Smooth muscle cell (in vitro differentiated cells): ENCODE results near the gene TEX38. TPM values are rescaled to one million over a fixed set of nuclear protein-coding genes. Genes with fewer than 3 reads are reported as not detected.
A peak's percentile ranks its signal among the peaks of the same experiment; 100 is the strongest.

Experiments used
- DNase-seq: peaks from one replicate; lab custom pipeline; 2025; ENCODE audit not compliant: unreplicated experiment; lab: John Stamatoyannopoulos, UW
- H2AFZ ChIP-seq: fragments of 200-600 bp; sonication (generic); 2 replicates; pipeline ENCODE4 v1.6.0; 2016; ENCODE audit warnings: antibody characterized with exemption, low read depth, mild to moderate bottlenecking
- H3F3A ChIP-seq: fragments of 200-600 bp; sonication (generic); 2 replicates; pipeline ENCODE4 v1.6.0; 2017; ENCODE audit warnings: antibody characterized with exemption, low read depth
- H3K27ac ChIP-seq: fragments of 200-600 bp; sonication (generic); 2 replicates; pipeline ENCODE4 v1.5.1; 2016; ENCODE audit warnings: low read depth, mild to moderate bottlenecking
- H3K27me3 ChIP-seq: fragments of 200-600 bp; sonication (generic); 2 replicates; pipeline ENCODE4 v1.6.1; 2016; ENCODE audit warnings: low read depth, mild to moderate bottlenecking
- H3K36me3 ChIP-seq: fragments of 200-600 bp; sonication (generic); 2 replicates; pipeline ENCODE4 v1.5.1; 2016; ENCODE audit warnings: low read depth
- H3K4me1 ChIP-seq: fragments of 200-600 bp; sonication (generic); 2 replicates; pipeline ENCODE4 v1.5.1; 2016; ENCODE audit warnings: low read depth
- H3K4me2 ChIP-seq: fragments of 200-600 bp; sonication (generic); 2 replicates; pipeline ENCODE4 v1.6.0; 2016; ENCODE audit warnings: mild to moderate bottlenecking
- H3K4me3 ChIP-seq: fragments of 200-600 bp; sonication (generic); 2 replicates; pipeline ENCODE4 v1.5.1; 2016; ENCODE audit warnings: mild to moderate bottlenecking
- H3K79me2 ChIP-seq: fragments of 200-600 bp; sonication (generic); 2 replicates; pipeline ENCODE4 v1.6.0; 2016; ENCODE audit warnings: low read depth, mild to moderate bottlenecking
- H3K9ac ChIP-seq: fragments of 200-600 bp; sonication (generic); 2 replicates; pipeline ENCODE4 v1.6.0; 2016; ENCODE audit warnings: low read depth
- H3K9me3 ChIP-seq: fragments of 200-600 bp; sonication (generic); replicated peaks from 2 replicates; pipeline ENCODE4 v1.5.1; 2016; ENCODE audit warnings: low read depth
- H4K20me1 ChIP-seq: fragments of 200-600 bp; sonication (generic); 2 replicates; pipeline ENCODE4 v1.6.0; 2016; ENCODE audit warnings: low read depth
- CTCF ChIP-seq: fragments of 200-600 bp; sonication (generic); IDR thresholded peaks from 2 replicates; pipeline ENCODE4 v1.5.1; 2017; ENCODE audit warnings: borderline replicate concordance, mild to moderate bottlenecking, antibody characterized with exemption; ENCODE audit not compliant: insufficient read depth, poor library complexity, severe bottlenecking
- WGBS: methylation state at CpG from one replicate; pipeline ENCODE4 v1.1.7; 2016; ENCODE audit warnings: low lambda C conversion rate; 5-methylcytosine and 5-hydroxymethylcytosine counted together
- polyA plus RNA-seq: library from polyadenylated mRNA; unstranded; fragments of >200 nt; fragmentation: Nextera tagmentation; extraction: Ambion mirVana; gene quantifications from 2 replicates; pipeline ENCODE4 v1.2.1, GENCODE V29; 2016
- total RNA-seq: library from RNA; depleted of rRNA; stranded (reverse); fragments of >200 nt; gene quantifications from 2 replicates; pipeline ENCODE4 v1.2.3, GENCODE V29; 2014

The TEX38 gene
- total and polyA plus RNA-seq, 2 experiments from 2014 or later = not detected

GRCh38 chr1:46623743-46624644 lies 47.7 kb upstream of the TEX38 start:
- H3K9me3 ChIP-seq = no peaks in the 10 kb centered on the region
- H3K27me3 ChIP-seq = no peaks in the 10 kb centered on the region
- H3K79me2 ChIP-seq = no peaks in the 10 kb centered on the region
- H3K4me3 ChIP-seq = no peak overlapping the region
- H3K4me1 ChIP-seq = peaks cover 4% of the 10 kb centered on the region
- H3F3A ChIP-seq = peaks cover 6% of the 10 kb centered on the region
- no peak overlapping the region for H3K9ac ChIP-seq
- TF ChIP-seq CTCF = no peak
- WGBS = 24% methylated on average over 4 of the region's 4 CpGs
- H2AFZ ChIP-seq = no peak overlapping the region
- peak overlapping the region; percentile 9 for H3K4me2 ChIP-seq
- H3K36me3 ChIP-seq = no peaks in the 10 kb centered on the region
- H3K27ac ChIP-seq = no peak overlapping the region
- DNase-seq = no peak
- H4K20me1 ChIP-seq = no peaks in the 10 kb centered on the region

- H3F3A ChIP-seq = no peaks in the 10 kb centered on the region
- no peaks in the 10 kb centered on the region for H3K79me2 ChIP-seq
- H3K4me1 ChIP-seq = no peaks in the 10 kb centered on the region
- no peak for DNase-seq
- H3K27ac ChIP-seq = no peak overlapping the region
- no peaks in the 10 kb centered on the region for H4K20me1 ChIP-seq
- no peak overlapping the region for H3K9ac ChIP-seq
- H3K4me3 ChIP-seq = no peak overlapping the region
- TF ChIP-seq CTCF = no peak
- WGBS = 93% methylated on average over 2 of the region's 2 CpGs
- no peaks in the 10 kb centered on the region for H3K36me3 ChIP-seq
- H2AFZ ChIP-seq = no peak overlapping the region
- H3K27me3 ChIP-seq = no peaks in the 10 kb centered on the region
- no peak overlapping the region for H3K4me2 ChIP-seq
- H3K9me3 ChIP-seq = no peaks in the 10 kb centered on the region
Observed at GRCh38 chr1:46630719-46631118, 40.9 kb upstream of the TEX38 start.

GRCh38 chr1:46635205-46635604 lies 36.4 kb upstream of the TEX38 start:
- Histone ChIP-seq H4K20me1 (no peaks in the 10 kb centered on the region), H3K4me2 (no peak overlapping the region), H2AFZ (no peak overlapping the region), H3K4me3 (no peak overlapping the region), H3K4me1 (no peaks in the 10 kb centered on the region), H3K9me3 (no peaks in the 10 kb centered on the region), H3K9ac (no peak overlapping the region), H3K27ac (no peak overlapping the region), H3K79me2 (no peaks in the 10 kb centered on the region), H3K27me3 (no peaks in the 10 kb centered on the region), H3K36me3 (no peaks in the 10 kb centered on the region), H3F3A (no peaks in the 10 kb centered on the region)
- DNase-seq = no peak
- no peak for TF ChIP-seq CTCF
- 97% methylated on average over 2 of the region's 2 CpGs for WGBS
